Colonic mucosa (tissue), 4 donors: ENCODE results near the gene TMEM235. TPM values are rescaled to one million over a fixed set of nuclear protein-coding genes. Genes with fewer than 3 reads are reported as not detected.

Experiments
- DNase-seq: peaks from one replicate; pipeline ENCODE4 v3.0.0-alpha.2; 2020
- H3K27ac ChIP-seq: fragments of 200-600 bp; one replicate; pipeline ENCODE4 v1.8.0; 2021
- H3K27me3 ChIP-seq: fragments of 200-600 bp; one replicate; pipeline ENCODE4 v1.8.0; 2021
- H3K36me3 ChIP-seq: fragments of 200-600 bp; one replicate; pipeline ENCODE4 v1.8.0; 2021
- H3K4me1 ChIP-seq: fragments of 200-600 bp; one replicate; pipeline ENCODE4 v1.8.0; 2021; ENCODE audit warnings: mild to moderate bottlenecking
- H3K4me3 ChIP-seq: fragments of 200-600 bp; one replicate; pipeline ENCODE4 v1.8.0; 2021
- H3K9ac ChIP-seq, 2 donors: one replicate each; pipeline ENCODE4 v1.7.0; 2013; ENCODE audit warnings: control low read depth in 2 of 2, low read depth in 2 of 2, low read length in 2 of 2
- H3K9me3 ChIP-seq: fragments of 200-600 bp; one replicate; pipeline ENCODE4 v1.8.0; 2021
- CTCF ChIP-seq: fragments of 200-600 bp; IDR thresholded peaks from one replicate; pipeline ENCODE4 v1.8.0; 2022; ENCODE audit warnings: antibody characterized with exemption, mild to moderate bottlenecking
- intact Hi-C: fragments of 100-400 bp; cut with DNase I; formaldehyde crosslinking; loops from one replicate; pipeline ENCODE4 v1.14.1; 2022
- total RNA-seq, 2 donors: library from RNA; stranded (reverse); fragmentation: NEBNext Ultra II Directional in 1 of 2; extraction: Animal tissue kit (Norgen Biotek cat#: 25700) in 1 of 2; gene quantifications; one replicate each; pipeline ENCODE4 v1.2.1, GENCODE V29; 2021
- donor health status: healthy.
- donor health status: DM: no; HTN: no; CAD: no.
- donor health status: DM: no; HTN: no; CAD: no.

The TMEM235 gene
- total RNA-seq, 2 donors from 2014 or later = not detected

- intact Hi-C loops = no loop called here
- peaks cover 7% of the 10 kb centered on the region for H3K27me3 ChIP-seq
- DNase-seq = no peak
- no peaks in the 10 kb centered on the region for H3K9me3 ChIP-seq
- H3K4me1 ChIP-seq = no peaks in the 10 kb centered on the region
- TF ChIP-seq CTCF = no peak
- H3K27ac ChIP-seq = no peak overlapping the region
- no peak overlapping the region for H3K4me3 ChIP-seq
- H3K9ac ChIP-seq = peak overlapping the region in 1 of 2 donors; percentile 24
- no peaks in the 10 kb centered on the region for H3K36me3 ChIP-seq
These were observed 6.1 kb downstream of the TMEM235 start for GRCh38 chr17:78237401-78238012.

- DNase-seq = no peak
- H3K9me3 ChIP-seq = no peaks in the 10 kb centered on the region
- no peaks in the 10 kb centered on the region for H3K27me3 ChIP-seq
- H3K4me3 ChIP-seq = no peak overlapping the region
- intact Hi-C loops = no loop called here
- no peaks in the 10 kb centered on the region for H3K4me1 ChIP-seq
- TF ChIP-seq CTCF = no peak
- no peaks in the 10 kb centered on the region for H3K36me3 ChIP-seq
- no peak overlapping the region for H3K9ac ChIP-seq
- H3K27ac ChIP-seq = no peak overlapping the region
These were observed 7.5 kb downstream of the TMEM235 start for GRCh38 chr17:78238823-78239488.

GRCh38 chr17:78239489-78239931, 8.1 kb downstream of the TMEM235 start:
- intact Hi-C loops = no loop called here
- Histone ChIP-seq H3K36me3 (no peaks in the 10 kb centered on the region), H3K27ac (no peak overlapping the region), H3K9me3 (no peaks in the 10 kb centered on the region), H3K4me3 (no peak overlapping the region), H3K27me3 (no peaks in the 10 kb centered on the region), H3K4me1 (no peaks in the 10 kb centered on the region), H3K9ac (no peak overlapping the region)
- no peak for TF ChIP-seq CTCF
- no peak for DNase-seq

GRCh38 chr17:78240012-78240655, 8.7 kb downstream of the TMEM235 start:
- no peak overlapping the region for H3K4me3 ChIP-seq
- no peak for TF ChIP-seq CTCF
- no peaks in the 10 kb centered on the region for H3K27me3 ChIP-seq
- intact Hi-C loops = no loop called here
- no peak for DNase-seq
- no peaks in the 10 kb centered on the region for H3K9me3 ChIP-seq
- no peaks in the 10 kb centered on the region for H3K4me1 ChIP-seq
- no peak overlapping the region for H3K27ac ChIP-seq
- H3K36me3 ChIP-seq = no peaks in the 10 kb centered on the region
- H3K9ac ChIP-seq = no peak overlapping the region

- TF ChIP-seq CTCF = no peak
- DNase-seq = no peak
- no peak overlapping the region for H3K9ac ChIP-seq
- H3K4me3 ChIP-seq = no peak overlapping the region
- no peaks in the 10 kb centered on the region for H3K9me3 ChIP-seq
- H3K36me3 ChIP-seq = no peaks in the 10 kb centered on the region
- no peaks in the 10 kb centered on the region for H3K4me1 ChIP-seq
- intact Hi-C loops = no loop called here
- H3K27me3 ChIP-seq = no peaks in the 10 kb centered on the region
- no peak overlapping the region for H3K27ac ChIP-seq
These were observed 9.4 kb downstream of the TMEM235 start for GRCh38 chr17:78240839-78241238.
